OCI-LY3 (cell line): ENCODE measurements around the gene TF.

Experiments
- EZH2phosphoT487 ChIP-seq: fragments of 200-600 bp; shearing (Covaris generic); IDR thresholded peaks from 2 replicates; pipeline ENCODE4 v1.6.1; 2018; ENCODE audit warnings: antibody characterized with exemption, mixed run types, low read depth
- TF ChIP-seq, protein P1 (sequence below): fragments of 200-600, 300-600 bp; sonication (generic); IDR thresholded peaks from 2 replicates; pipeline ENCODE4 v1.5.1; 2014; ENCODE audit warnings: antibody characterized with exemption, low read length, low read depth

DNA sequence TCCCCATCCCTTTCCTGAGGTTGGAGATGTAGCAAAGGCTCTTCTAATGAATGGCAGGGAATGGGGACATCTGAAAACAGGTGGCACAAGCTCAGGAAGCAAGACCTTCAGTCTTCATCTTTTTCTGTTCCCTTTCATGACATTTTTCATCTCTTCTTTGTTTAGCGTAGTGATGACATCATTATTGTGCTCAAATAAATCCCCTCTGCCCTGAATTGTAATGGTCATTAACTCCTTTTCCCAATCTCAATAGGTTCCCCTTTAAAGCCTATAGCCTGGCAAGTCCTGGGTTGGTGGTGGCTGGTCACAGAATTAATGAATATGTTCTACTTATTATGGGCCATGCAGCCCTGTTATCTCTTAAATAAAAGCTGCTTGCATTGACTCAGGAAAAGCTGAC is 21.4 kb downstream of the TF start:
- TF ChIP-seq, protein P1, sequence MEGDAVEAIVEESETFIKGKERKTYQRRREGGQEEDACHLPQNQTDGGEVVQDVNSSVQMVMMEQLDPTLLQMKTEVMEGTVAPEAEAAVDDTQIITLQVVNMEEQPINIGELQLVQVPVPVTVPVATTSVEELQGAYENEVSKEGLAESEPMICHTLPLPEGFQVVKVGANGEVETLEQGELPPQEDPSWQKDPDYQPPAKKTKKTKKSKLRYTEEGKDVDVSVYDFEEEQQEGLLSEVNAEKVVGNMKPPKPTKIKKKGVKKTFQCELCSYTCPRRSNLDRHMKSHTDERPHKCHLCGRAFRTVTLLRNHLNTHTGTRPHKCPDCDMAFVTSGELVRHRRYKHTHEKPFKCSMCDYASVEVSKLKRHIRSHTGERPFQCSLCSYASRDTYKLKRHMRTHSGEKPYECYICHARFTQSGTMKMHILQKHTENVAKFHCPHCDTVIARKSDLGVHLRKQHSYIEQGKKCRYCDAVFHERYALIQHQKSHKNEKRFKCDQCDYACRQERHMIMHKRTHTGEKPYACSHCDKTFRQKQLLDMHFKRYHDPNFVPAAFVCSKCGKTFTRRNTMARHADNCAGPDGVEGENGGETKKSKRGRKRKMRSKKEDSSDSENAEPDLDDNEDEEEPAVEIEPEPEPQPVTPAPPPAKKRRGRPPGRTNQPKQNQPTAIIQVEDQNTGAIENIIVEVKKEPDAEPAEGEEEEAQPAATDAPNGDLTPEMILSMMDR: no peak
- TF ChIP-seq EZH2phosphoT487: no peak
